HEK293T (cell line): ENCODE measurements around the gene SLF2.

Experiments used
- BHLHE40 ChIP-seq: fragments of 450-650 bp; IDR thresholded peaks from 2 replicates; pipeline ENCODE4 v1.6.1; 2016; ENCODE audit warnings: mild to moderate bottlenecking, moderate library complexity, borderline replicate concordance
- FOXK2 ChIP-seq: fragments of 450-650 bp; IDR thresholded peaks from 2 replicates; pipeline ENCODE4 v1.6.1; 2016; ENCODE audit warnings: mild to moderate bottlenecking
- HDGF ChIP-seq: fragments of 450-650 bp; IDR thresholded peaks from 2 replicates; pipeline ENCODE4 v1.6.1; 2017; ENCODE audit warnings: antibody characterized with exemption, borderline replicate concordance
- L3MBTL2 ChIP-seq: fragments of 450-650 bp; conservative IDR thresholded peaks from 2 replicates; pipeline ENCODE4 v1.6.1; 2016; ENCODE audit warnings: mild to moderate bottlenecking
- NFRKB ChIP-seq: fragments of 450-650 bp; IDR thresholded peaks from 2 replicates; pipeline ENCODE4 v1.6.1; 2016; ENCODE audit warnings: mild to moderate bottlenecking, moderate library complexity
- SP1 ChIP-seq: fragments of 450-650 bp; IDR thresholded peaks from 2 replicates; pipeline ENCODE4 v1.6.1; 2017
- TARDBP ChIP-seq: fragments of 450-650 bp; IDR thresholded peaks from 2 replicates; pipeline ENCODE4 v1.6.1; 2016
- ZNF384 ChIP-seq: fragments of 450-650 bp; IDR thresholded peaks from 2 replicates; pipeline ENCODE4 v1.6.1; 2016

- TF ChIP-seq SP1: no peak
- no peak for TF ChIP-seq ZNF384
- no peak for TF ChIP-seq FOXK2
- TF ChIP-seq NFRKB: no peak
- no peak for TF ChIP-seq TARDBP
- TF ChIP-seq L3MBTL2: no peak
- no peak for TF ChIP-seq HDGF
- TF ChIP-seq BHLHE40: no peak
These were observed 37.1 kb upstream of the SLF2 start for GRCh38 chr10:100875484-100876166.
